Suprapubic skin (tissue), 4 donors: Measurements from ENCODE around the gene RASA2. TPM values are rescaled to one million over a fixed set of nuclear protein-coding genes. Genes with fewer than 3 reads are reported as not detected.

Experiments used
- DNase-seq, 2 donors: peaks; one replicate each; pipeline ENCODE4 v3.0.0-alpha.2; 2019; ENCODE audit warnings: low spot score in 2 of 2
- H3K27ac ChIP-seq: fragments of 200-600 bp; sonication (generic); one replicate; pipeline ENCODE4 v1.5.1; 2019
- H3K27me3 ChIP-seq: fragments of 200-600 bp; sonication (generic); one replicate; pipeline ENCODE4 v1.5.1; 2019
- H3K36me3 ChIP-seq: fragments of 200-600 bp; sonication (generic); one replicate; pipeline ENCODE4 v1.5.1; 2019
- H3K4me1 ChIP-seq: fragments of 200-600 bp; sonication (generic); one replicate; pipeline ENCODE4 v1.5.1; 2019
- H3K4me3 ChIP-seq: fragments of 200-600 bp; sonication (generic); one replicate; pipeline ENCODE4 v1.5.1; 2019; ENCODE audit warnings: mild to moderate bottlenecking
- H3K9me3 ChIP-seq: fragments of 200-600 bp; sonication (generic); one replicate; pipeline ENCODE4 v1.5.1; 2019
- EP300 ChIP-seq: sonication (generic); formaldehyde crosslinking; IDR thresholded peaks from one replicate; pipeline ENCODE4 v1.6.1; 2017; ENCODE audit warnings: antibody characterized with exemption
- POLR2A ChIP-seq, 2 donors: fragments of 450-650 bp; IDR thresholded peaks; one replicate each; pipeline ENCODE4 v1.6.1; 2017; ENCODE audit warnings: antibody characterized with exemption in 2 of 2, mild to moderate bottlenecking in 2 of 2, moderate library complexity in 2 of 2
- POLR2AphosphoS5 ChIP-seq, 3 donors: sonication (generic); formaldehyde crosslinking; IDR thresholded peaks; one replicate each; pipeline ENCODE4 v1.6.1; 2017; ENCODE audit warnings: antibody characterized with exemption in 3 of 3
- WGBS: methylation state at CpG from one replicate; pipeline ENCODE4 v1.1.5; 2018; 5-methylcytosine and 5-hydroxymethylcytosine counted together
- total RNA-seq, 4 donors: library from RNA; depleted of rRNA; stranded (reverse); fragments of >200 nt; gene quantifications; one replicate each; pipeline ENCODE4 v1.1.0, GENCODE V29; 2016
- TF ChIP-seq, protein P1 (sequence below), 2 donors: fragments of 200-600 bp in 1 of 2; fragments of 450-650 bp in 1 of 2; sonication (generic) in 1 of 2; IDR thresholded peaks; one replicate each; pipeline ENCODE4 v1.5.1; 2016 to 2019; ENCODE audit warnings: antibody characterized with exemption in 2 of 2, mild to moderate bottlenecking in 1 of 2, moderate library complexity in 1 of 2

The RASA2 gene
- total RNA-seq, 4 donors from 2014 or later = 14.3 to 48.6 (median 24.0) TPM

DNA sequence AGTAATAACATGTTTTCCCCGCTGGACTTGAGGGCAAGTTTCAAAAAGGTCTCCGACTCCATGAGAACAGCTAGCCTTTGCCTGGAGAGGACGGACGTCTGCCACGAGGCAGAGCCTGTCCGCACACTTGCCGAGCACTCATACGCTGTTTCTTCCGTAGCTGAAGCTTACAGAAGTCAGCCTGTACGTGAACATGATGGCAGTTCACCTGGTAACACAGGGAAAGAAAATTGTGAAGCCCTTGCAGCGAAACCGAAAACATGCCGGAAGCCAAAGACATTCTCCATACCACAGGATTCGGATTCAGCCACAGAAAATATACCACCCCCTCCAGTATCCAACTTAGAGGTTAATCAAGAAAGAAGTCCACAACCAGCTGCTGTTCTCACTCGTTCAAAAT lies 43.9 kb upstream of the RASA2 start:
- 96% methylated on average over 15 of the region's 15 CpGs for WGBS
- DNase-seq = no peak
- Histone ChIP-seq H3K4me3 (no peak overlapping the region), H3K4me1 (peaks cover 13% of the 10 kb centered on the region), H3K9me3 (no peaks in the 10 kb centered on the region), H3K27ac (no peak overlapping the region), H3K27me3 (no peaks in the 10 kb centered on the region), H3K36me3 (peaks cover 54% of the 10 kb centered on the region)
- TF ChIP-seq POLR2AphosphoS5 (IDR thresholded peaks at IDR 0.05) (no peak), POLR2A (IDR thresholded peaks at IDR 0.05) (no peak), EP300 (no peak)
- TF ChIP-seq, protein P1, sequence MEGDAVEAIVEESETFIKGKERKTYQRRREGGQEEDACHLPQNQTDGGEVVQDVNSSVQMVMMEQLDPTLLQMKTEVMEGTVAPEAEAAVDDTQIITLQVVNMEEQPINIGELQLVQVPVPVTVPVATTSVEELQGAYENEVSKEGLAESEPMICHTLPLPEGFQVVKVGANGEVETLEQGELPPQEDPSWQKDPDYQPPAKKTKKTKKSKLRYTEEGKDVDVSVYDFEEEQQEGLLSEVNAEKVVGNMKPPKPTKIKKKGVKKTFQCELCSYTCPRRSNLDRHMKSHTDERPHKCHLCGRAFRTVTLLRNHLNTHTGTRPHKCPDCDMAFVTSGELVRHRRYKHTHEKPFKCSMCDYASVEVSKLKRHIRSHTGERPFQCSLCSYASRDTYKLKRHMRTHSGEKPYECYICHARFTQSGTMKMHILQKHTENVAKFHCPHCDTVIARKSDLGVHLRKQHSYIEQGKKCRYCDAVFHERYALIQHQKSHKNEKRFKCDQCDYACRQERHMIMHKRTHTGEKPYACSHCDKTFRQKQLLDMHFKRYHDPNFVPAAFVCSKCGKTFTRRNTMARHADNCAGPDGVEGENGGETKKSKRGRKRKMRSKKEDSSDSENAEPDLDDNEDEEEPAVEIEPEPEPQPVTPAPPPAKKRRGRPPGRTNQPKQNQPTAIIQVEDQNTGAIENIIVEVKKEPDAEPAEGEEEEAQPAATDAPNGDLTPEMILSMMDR (IDR thresholded peaks at IDR 0.05) = no peak

DNA sequence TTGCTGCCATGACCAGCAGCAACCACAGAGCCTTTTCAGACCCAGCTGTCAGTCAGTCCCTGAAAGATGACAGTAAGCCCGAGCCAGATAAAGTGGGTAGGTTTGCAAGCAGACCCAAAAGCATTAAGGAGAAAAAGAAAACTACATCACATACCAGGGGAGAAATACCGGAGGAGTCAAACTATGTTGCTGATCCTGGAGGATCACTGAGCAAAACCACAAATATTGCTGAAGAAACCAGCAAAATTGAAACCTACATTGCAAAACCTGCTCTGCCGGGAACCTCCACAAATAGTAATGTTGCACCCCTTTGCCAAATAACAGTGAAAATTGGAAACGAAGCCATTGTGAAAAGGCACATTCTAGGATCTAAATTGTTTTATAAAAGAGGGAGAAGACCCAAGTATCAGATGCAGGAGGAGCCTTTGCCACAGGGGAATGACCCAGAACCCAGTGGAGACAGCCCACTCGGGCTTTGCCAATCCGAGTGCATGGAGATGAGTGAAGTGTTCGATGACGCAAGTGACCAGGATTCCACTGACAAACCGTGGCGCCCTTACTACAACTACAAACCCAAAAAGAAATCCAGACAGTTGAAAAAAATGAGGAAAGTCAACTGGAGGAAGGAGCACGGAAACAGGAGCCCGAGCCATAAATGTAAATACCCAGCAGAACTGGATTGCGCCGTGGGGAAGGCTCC lies 42.1 kb upstream of the RASA2 start:
- DNase-seq = no peak
- Histone ChIP-seq H3K27me3 (no peaks in the 10 kb centered on the region), H3K9me3 (no peaks in the 10 kb centered on the region), H3K4me3 (no peak overlapping the region), H3K36me3 (peaks cover 45% of the 10 kb centered on the region), H3K27ac (no peak overlapping the region), H3K4me1 (peaks cover 12% of the 10 kb centered on the region)
- WGBS = 91% methylated on average over 14 of the region's 14 CpGs
- TF ChIP-seq EP300 (no peak), POLR2A (IDR thresholded peaks at IDR 0.05) (no peak), POLR2AphosphoS5 (IDR thresholded peaks at IDR 0.05) (no peak)
- TF ChIP-seq, protein P1 (IDR thresholded peaks at IDR 0.05) = no peak

DNA sequence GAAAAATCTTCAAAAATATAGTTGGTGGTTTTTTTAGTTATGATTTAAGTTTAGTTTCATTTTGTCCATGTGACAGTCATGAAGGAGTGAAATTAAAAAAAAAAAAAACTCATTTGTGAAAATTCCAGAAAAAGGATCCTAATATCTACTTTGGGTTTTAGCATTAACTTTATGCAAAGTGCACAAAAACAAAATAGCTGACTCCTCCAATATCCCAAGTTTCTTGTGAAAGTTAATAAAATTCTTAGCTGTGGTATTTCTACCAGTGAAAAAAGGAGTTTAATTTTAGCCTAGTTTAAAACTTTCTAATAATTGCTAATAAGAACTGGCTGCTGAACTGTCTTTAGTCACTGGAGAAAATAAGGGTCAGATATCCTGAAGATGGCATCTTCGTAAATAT lies 40.8 kb upstream of the RASA2 start:
- TF ChIP-seq POLR2A (IDR thresholded peaks at IDR 0.05) = no peak
- TF ChIP-seq, protein P1 (IDR thresholded peaks at IDR 0.05) = no peak
- no peak for TF ChIP-seq POLR2AphosphoS5 (IDR thresholded peaks at IDR 0.05)
- TF ChIP-seq EP300 = no peak
- Histone ChIP-seq H3K36me3 (peaks cover 45% of the 10 kb centered on the region), H3K27me3 (no peaks in the 10 kb centered on the region), H3K4me3 (no peak overlapping the region), H3K27ac (no peak overlapping the region), H3K4me1 (peaks cover 10% of the 10 kb centered on the region), H3K9me3 (no peaks in the 10 kb centered on the region)
- WGBS = 100% methylated on average over 1 of the region's 1 CpG
- no peak for DNase-seq

DNA sequence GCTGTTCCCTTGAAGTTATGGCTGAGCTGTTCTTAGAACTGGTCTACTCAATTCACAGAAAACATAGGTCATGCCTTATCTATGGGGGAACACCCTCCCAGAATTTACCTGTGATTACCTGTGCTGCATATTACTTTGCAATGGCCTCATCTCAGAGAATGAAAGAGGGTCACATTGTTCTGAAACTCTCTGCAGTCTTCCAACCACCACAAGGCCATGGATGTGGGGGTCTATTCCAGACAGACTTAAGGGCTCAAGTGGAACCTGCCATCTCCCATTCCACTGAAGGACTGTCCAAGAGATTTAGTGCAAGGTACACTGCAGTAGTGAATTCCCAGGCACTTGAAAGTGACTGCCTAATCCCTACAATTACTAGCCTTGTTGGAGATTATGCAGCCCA lies 40.1 kb upstream of the RASA2 start:
- TF ChIP-seq, protein P1 (IDR thresholded peaks at IDR 0.05) = no peak
- TF ChIP-seq EP300 (no peak), POLR2A (IDR thresholded peaks at IDR 0.05) (no peak), POLR2AphosphoS5 (IDR thresholded peaks at IDR 0.05) (no peak)
- no peak for DNase-seq
- Histone ChIP-seq H3K27ac (no peak overlapping the region), H3K36me3 (peaks cover 45% of the 10 kb centered on the region), H3K27me3 (no peaks in the 10 kb centered on the region), H3K9me3 (no peaks in the 10 kb centered on the region), H3K4me3 (no peak overlapping the region), H3K4me1 (peaks cover 4% of the 10 kb centered on the region)

DNA sequence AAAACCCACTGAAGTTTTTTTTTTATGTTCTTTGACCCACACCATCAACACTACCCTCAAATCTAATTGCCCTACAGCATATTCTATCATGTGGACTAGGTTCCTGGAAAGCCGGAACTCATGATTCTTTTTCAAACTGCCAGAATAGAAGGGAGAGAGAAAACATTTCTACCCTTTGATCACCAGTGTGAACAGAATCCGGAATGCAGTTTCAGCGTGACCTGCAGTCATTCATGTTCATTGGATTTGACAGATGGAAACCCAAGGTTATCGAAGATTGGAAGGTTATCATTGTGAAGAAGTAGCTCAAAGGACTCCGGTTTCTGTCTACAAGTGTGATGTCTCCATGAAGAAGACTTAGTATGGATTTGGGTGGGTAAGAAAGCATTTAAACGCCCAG lies 39.4 kb upstream of the RASA2 start:
- no peak for DNase-seq
- Histone ChIP-seq H3K27ac (no peak overlapping the region), H3K4me3 (no peak overlapping the region), H3K36me3 (peaks cover 42% of the 10 kb centered on the region), H3K27me3 (no peaks in the 10 kb centered on the region), H3K4me1 (peaks cover 5% of the 10 kb centered on the region), H3K9me3 (no peaks in the 10 kb centered on the region)
- TF ChIP-seq POLR2A (IDR thresholded peaks at IDR 0.05) (no peak), POLR2AphosphoS5 (IDR thresholded peaks at IDR 0.05) (no peak), EP300 (no peak)
- TF ChIP-seq, protein P1 (IDR thresholded peaks at IDR 0.05) = no peak
- WGBS = 89% methylated on average over 6 of the region's 6 CpGs
